ENCODE measurements around the gene HUNK. TPM values are rescaled to one million over a fixed set of nuclear protein-coding genes. Genes with fewer than 3 reads are reported as not detected.

Gene HUNK
- total RNA-seq, 1 donor from 2014 or later = 41.9 TPM

- H3K27me3 Mint-ChIP-seq = no peaks in the 10 kb centered on the region
- no peaks in the 10 kb centered on the region for H3K4me1 Mint-ChIP-seq (ENCODE audit: low read depth)
- H3K36me3 Mint-ChIP-seq (ENCODE audit: insufficient read depth) = no peaks in the 10 kb centered on the region
- no peak overlapping the region for H3K4me3 Mint-ChIP-seq (ENCODE audit: low read depth)
- no peak for TF ChIP-seq CTCF (IDR thresholded peaks at IDR 0.05; ENCODE audit: unreplicated experiment)
- no peak for DNase-seq (ENCODE audit: low spot score, unreplicated experiment)
- no peak overlapping the region for H3K27ac Mint-ChIP-seq
- no peaks in the 10 kb centered on the region for H3K9me3 Mint-ChIP-seq (ENCODE audit: low read depth)
Observed at GRCh38 chr21:32018381-32018780, 145.6 kb downstream of the HUNK start.

- no peak overlapping the region for H3K4me3 Mint-ChIP-seq (ENCODE audit: low read depth)
- no peak overlapping the region for H3K27ac Mint-ChIP-seq
- no peaks in the 10 kb centered on the region for H3K9me3 Mint-ChIP-seq (ENCODE audit: low read depth)
- H3K36me3 Mint-ChIP-seq (ENCODE audit: insufficient read depth) = no peaks in the 10 kb centered on the region
- no peaks in the 10 kb centered on the region for H3K27me3 Mint-ChIP-seq
- no peak for TF ChIP-seq CTCF (IDR thresholded peaks at IDR 0.05; ENCODE audit: unreplicated experiment)
- no peaks in the 10 kb centered on the region for H3K4me1 Mint-ChIP-seq (ENCODE audit: low read depth)
- DNase-seq (ENCODE audit: low spot score, unreplicated experiment) = no peak
Observed at GRCh38 chr21:32020564-32020963, 147.7 kb downstream of the HUNK start.

- no peaks in the 10 kb centered on the region for H3K36me3 Mint-ChIP-seq (ENCODE audit: insufficient read depth)
- peaks cover 3% of the 10 kb centered on the region for H3K27me3 Mint-ChIP-seq
Observed at GRCh38 chr21:32021319-32021994, 148.6 kb downstream of the HUNK start.

GRCh38 chr21:32022146-32022545 is 149.3 kb downstream of the HUNK start:
- Mint-ChIP-seq H3K27ac (no peak overlapping the region), H3K9me3 (ENCODE audit: low read depth) (no peaks in the 10 kb centered on the region), H3K27me3 (peaks cover 3% of the 10 kb centered on the region), H3K4me1 (ENCODE audit: low read depth) (no peaks in the 10 kb centered on the region), H3K4me3 (ENCODE audit: low read depth) (no peak overlapping the region), H3K36me3 (ENCODE audit: insufficient read depth) (no peaks in the 10 kb centered on the region)
- no peak for DNase-seq (ENCODE audit: low spot score, unreplicated experiment)
- TF ChIP-seq CTCF (IDR thresholded peaks at IDR 0.05; ENCODE audit: unreplicated experiment) = no peak

More at GRCh38 chr21:32021319-32021994, 148.6 kb downstream of the HUNK start:
- Mint-ChIP-seq H3K4me3 (ENCODE audit: low read depth) (no peak overlapping the region), H3K4me1 (ENCODE audit: low read depth) (no peaks in the 10 kb centered on the region), H3K9me3 (ENCODE audit: low read depth) (no peaks in the 10 kb centered on the region), H3K27ac (no peak overlapping the region)
- DNase-seq (ENCODE audit: low spot score, unreplicated experiment) = no peak
- no peak for TF ChIP-seq CTCF (IDR thresholded peaks at IDR 0.05; ENCODE audit: unreplicated experiment)

GRCh38 chr21:32030146-32030652 is 157.4 kb downstream of the HUNK start:
- Mint-ChIP-seq H3K4me1 (ENCODE audit: low read depth) (no peaks in the 10 kb centered on the region), H3K27ac (no peak overlapping the region), H3K36me3 (ENCODE audit: insufficient read depth) (peaks cover 5% of the 10 kb centered on the region), H3K9me3 (ENCODE audit: low read depth) (no peaks in the 10 kb centered on the region), H3K4me3 (ENCODE audit: low read depth) (no peak overlapping the region), H3K27me3 (peaks cover 8% of the 10 kb centered on the region)
- no peak for DNase-seq (ENCODE audit: low spot score, unreplicated experiment)
- TF ChIP-seq CTCF (IDR thresholded peaks at IDR 0.05; ENCODE audit: unreplicated experiment) = no peak

Measured in progenitor cell of endocrine pancreas (in vitro differentiated cells).